GM23248 (cell line): ENCODE data around the gene PGAP2. TPM values are rescaled to one million over a fixed set of nuclear protein-coding genes. Genes with fewer than 3 reads are reported as not detected.
"Not testable (repeated sequence)": the region's sequence is repeated elsewhere in the genome, so short reads cannot be mapped to it uniquely, and the experiment has no call there.

Experiments used
- DNase-seq: peaks from one replicate; pipeline ENCODE4 v3.0.0-alpha.2; 2015
- H2AFZ ChIP-seq: fragments of 200-600 bp; sonication (generic); 2 replicates; pipeline ENCODE4 v1.6.1; 2016; ENCODE audit warnings: antibody characterized with exemption
- H3F3A ChIP-seq: fragments of 200-600 bp; sonication (generic); 2 replicates; pipeline ENCODE4 v1.6.1; 2016; ENCODE audit warnings: mild to moderate bottlenecking, antibody characterized with exemption, mixed run types; ENCODE audit not compliant: insufficient read depth
- H3K27ac ChIP-seq: fragments of 200-600 bp; sonication (generic); 2 replicates; pipeline ENCODE4 v1.5.1; 2016; ENCODE audit warnings: mild to moderate bottlenecking
- H3K27me3 ChIP-seq: fragments of 200-600 bp; sonication (generic); replicated peaks from 2 replicates; pipeline ENCODE4 v1.6.1; 2016; ENCODE audit warnings: mild to moderate bottlenecking; ENCODE audit not compliant: insufficient read depth
- H3K36me3 ChIP-seq: fragments of 200-600 bp; sonication (generic); 2 replicates; pipeline ENCODE4 v1.6.1; 2016; ENCODE audit warnings: low read depth, mild to moderate bottlenecking
- H3K4me1 ChIP-seq: fragments of 200-600 bp; sonication (generic); 2 replicates; pipeline ENCODE4 v1.6.1; 2016; ENCODE audit warnings: mild to moderate bottlenecking; ENCODE audit not compliant: insufficient read depth
- H3K4me2 ChIP-seq: fragments of 200-600 bp; sonication (generic); one replicate; pipeline ENCODE4 v1.6.1; 2016; ENCODE audit warnings: mild to moderate bottlenecking; ENCODE audit not compliant: unreplicated experiment
- H3K4me3 ChIP-seq: fragments of 200-600 bp; sonication (generic); 2 replicates; pipeline ENCODE4 v1.5.1; 2016; ENCODE audit warnings: mild to moderate bottlenecking
- H3K79me2 ChIP-seq: fragments of 200-600 bp; sonication (generic); 2 replicates; pipeline ENCODE4 v1.6.1; 2016; ENCODE audit warnings: mild to moderate bottlenecking; ENCODE audit not compliant: insufficient read depth
- H3K9ac ChIP-seq: fragments of 200-600 bp; sonication (generic); 2 replicates; pipeline ENCODE4 v1.6.1; 2016; ENCODE audit warnings: mild to moderate bottlenecking
- H3K9me2 ChIP-seq: fragments of 200-600 bp; sonication (generic); 2 replicates; pipeline ENCODE4 v1.6.1; 2016; ENCODE audit warnings: mixed run types, mild to moderate bottlenecking, moderate library complexity; ENCODE audit not compliant: insufficient read depth
- H3K9me3 ChIP-seq: fragments of 200-600 bp; sonication (generic); one replicate; pipeline ENCODE4 v1.6.1; 2017; ENCODE audit warnings: low read depth
- H4K20me1 ChIP-seq: fragments of 200-600 bp; sonication (generic); 2 replicates; pipeline ENCODE4 v1.6.0; 2016; ENCODE audit not compliant: insufficient read depth
- EZH2 ChIP-seq: fragments of 200-600 bp; sonication (generic); IDR thresholded peaks from 2 replicates; pipeline ENCODE4 v1.6.1; 2018; ENCODE audit warnings: antibody characterized with exemption, mild to moderate bottlenecking; ENCODE audit not compliant: insufficient read depth, poor library complexity, severe bottlenecking
- EZH2phosphoT487 ChIP-seq: fragments of 200-600 bp; sonication (generic); IDR thresholded peaks from 2 replicates; pipeline ENCODE4 v1.6.1; 2018; ENCODE audit warnings: antibody characterized with exemption, moderate library complexity, mild to moderate bottlenecking, low read depth; ENCODE audit not compliant: insufficient read depth
- WGBS, 2 experiments: methylation state at CpG; one replicate each; pipeline ENCODE4 v1.1.6; 2015 to 2017; ENCODE audit warnings: low lambda C conversion rate in 2 of 2, low coverage in 1 of 2; ENCODE audit errors: missing lambda C conversion rate in 2 of 2; 5-methylcytosine and 5-hydroxymethylcytosine counted together
- in situ Hi-C: fragments of 300-500 bp; cut with MboI; formaldehyde crosslinking; loops from 2 replicates; pipeline ENCODE4 v1.15.0; 2020
- polyA plus RNA-seq: library from polyadenylated mRNA; unstranded; fragments of >200 nt; fragmentation: Nextera tagmentation; extraction: Ambion mirVana; gene quantifications from 2 replicates; pipeline ENCODE4 v1.2.1, GENCODE V29; 2016
- total RNA-seq: library from RNA; depleted of rRNA; stranded (reverse); fragments of >200 nt; shearing (Covaris generic); gene quantifications from 2 replicates; pipeline ENCODE4 v1.2.3, GENCODE V29; 2014

PGAP2 gene
- total and polyA plus RNA-seq, 2 experiments from 2014 or later, result 14.7 to 19.0 TPM

- in situ Hi-C loops, result no loop called here
- no peaks in the 10 kb centered on the region for H3K27me3 ChIP-seq
- no peak overlapping the region for H3K27ac ChIP-seq
- peaks cover 17% of the 10 kb centered on the region for H3K4me1 ChIP-seq
- 58 to 63% methylated on average over 4 of the region's 4 CpGs for WGBS, 2 experiments
- H3K4me2 ChIP-seq, result no peak overlapping the region
- H2AFZ ChIP-seq, result no peak overlapping the region
- peaks cover 88% of the 10 kb centered on the region for H3K79me2 ChIP-seq
- TF ChIP-seq EZH2phosphoT487, result no peak
- TF ChIP-seq EZH2, result no peak
- H3K4me3 ChIP-seq, result no peak overlapping the region
- no peak overlapping the region for H3K9ac ChIP-seq
- no peaks in the 10 kb centered on the region for H3K9me3 ChIP-seq
- DNase-seq, result no peak
- no peaks in the 10 kb centered on the region for H3K36me3 ChIP-seq
- no peaks in the 10 kb centered on the region for H4K20me1 ChIP-seq
- H3K9me2 ChIP-seq, result no peaks in the 10 kb centered on the region
- no peaks in the 10 kb centered on the region for H3F3A ChIP-seq
These were observed 51.1 kb downstream of the PGAP2 start for GRCh38 chr11:3859373-3859881.

DNA sequence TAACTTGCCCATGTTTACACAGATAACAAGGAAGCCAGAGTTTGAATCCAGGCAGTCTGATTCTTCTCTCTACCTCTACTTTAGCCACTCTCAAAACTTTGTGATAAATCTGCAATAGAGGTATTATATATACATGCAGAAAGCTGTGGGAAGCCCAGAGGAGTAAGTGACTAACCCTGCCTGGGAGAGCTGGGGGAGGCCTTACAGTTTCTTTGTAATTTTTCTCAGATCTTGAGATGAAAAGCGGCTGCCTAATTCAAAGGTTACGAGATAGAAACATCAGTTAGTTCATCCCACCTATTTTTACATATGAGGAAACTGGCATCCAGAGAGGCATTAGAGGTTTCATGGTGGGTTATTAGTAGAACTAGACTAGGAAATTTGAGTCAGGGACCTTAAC is 52.0 kb downstream of the PGAP2 start:
- H3K27me3 ChIP-seq, result no peaks in the 10 kb centered on the region
- WGBS, 2 experiments, result 93 to 98% methylated on average over 2 of the region's 2 CpGs
- in situ Hi-C loops, result no loop called here
- H3K9me2 ChIP-seq, result no peaks in the 10 kb centered on the region
- H4K20me1 ChIP-seq, result no peaks in the 10 kb centered on the region
- H3K4me1 ChIP-seq, result peaks cover 21% of the 10 kb centered on the region
- no peaks in the 10 kb centered on the region for H3K36me3 ChIP-seq
- no peaks in the 10 kb centered on the region for H3K9me3 ChIP-seq
- peaks cover 7% of the 10 kb centered on the region for H3F3A ChIP-seq
- no peak for DNase-seq
- H3K79me2 ChIP-seq, result peaks cover 97% of the 10 kb centered on the region
- H3K4me2 ChIP-seq, result no peak overlapping the region
- TF ChIP-seq EZH2phosphoT487 (no peak), EZH2 (no peak)
- no peak overlapping the region for H2AFZ ChIP-seq
- no peak overlapping the region for H3K27ac ChIP-seq
- no peak overlapping the region for H3K4me3 ChIP-seq
- H3K9ac ChIP-seq, result no peak overlapping the region

GRCh38 chr11:3860898-3861393 is 52.6 kb downstream of the PGAP2 start:
- H3K36me3 ChIP-seq, H3K9me2 ChIP-seq, DNase-seq, in situ Hi-C loops, H3K9me3 ChIP-seq, H3K4me2 ChIP-seq, H3K9ac ChIP-seq, H3K27ac ChIP-seq, H4K20me1 ChIP-seq, H3K4me3 ChIP-seq, H2AFZ ChIP-seq, H3K27me3 ChIP-seq: not testable (repeated sequence)
- H3F3A ChIP-seq, result peaks cover 12% of the 10 kb centered on the region
- 76 to 80% methylated on average over 4 of the region's 4 CpGs for WGBS, 2 experiments
- peaks cover 27% of the 10 kb centered on the region for H3K4me1 ChIP-seq
- H3K79me2 ChIP-seq, result peaks cover 93% of the 10 kb centered on the region

DNA sequence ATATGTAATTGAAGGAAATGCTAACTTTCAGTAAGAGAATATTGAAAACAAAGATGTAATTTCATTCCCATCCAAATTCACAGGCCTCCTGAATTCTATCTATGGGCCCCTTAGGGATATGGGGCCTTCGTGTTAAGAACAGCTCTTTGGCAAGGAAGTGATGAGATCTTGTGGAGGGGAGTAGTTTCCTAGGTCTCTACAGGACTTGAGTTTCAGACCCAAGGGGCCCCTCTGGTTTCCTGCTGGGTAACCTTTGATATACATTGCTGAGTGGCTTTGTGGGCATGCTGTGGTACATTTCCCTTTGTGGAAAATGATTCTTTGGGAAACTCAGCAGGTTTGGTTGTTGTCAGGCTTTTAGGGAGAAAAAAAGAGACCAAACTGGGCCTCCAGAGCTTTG is 53.3 kb downstream of the PGAP2 start:
- in situ Hi-C loops, result no loop called here
- no peak overlapping the region for H3K4me2 ChIP-seq
- no peaks in the 10 kb centered on the region for H4K20me1 ChIP-seq
- WGBS, 2 experiments, result 90 to 94% methylated on average over 1 of the region's 1 CpG
- H3K27ac ChIP-seq, result no peak overlapping the region
- TF ChIP-seq EZH2 (no peak), EZH2phosphoT487 (no peak)
- H3K4me1 ChIP-seq, result peaks cover 27% of the 10 kb centered on the region
- H3K27me3 ChIP-seq, result no peaks in the 10 kb centered on the region
- H3K9ac ChIP-seq, result no peak overlapping the region
- H3K79me2 ChIP-seq, result peaks cover 86% of the 10 kb centered on the region
- no peak overlapping the region for H2AFZ ChIP-seq
- no peak overlapping the region for H3K4me3 ChIP-seq
- H3K36me3 ChIP-seq, result no peaks in the 10 kb centered on the region
- H3K9me3 ChIP-seq, result no peaks in the 10 kb centered on the region
- DNase-seq, result no peak
- no peaks in the 10 kb centered on the region for H3K9me2 ChIP-seq
- peaks cover 19% of the 10 kb centered on the region for H3F3A ChIP-seq
